ENCODE results near the gene RNF13.
"Not testable (repeated sequence)": the region's sequence is repeated elsewhere in the genome, so short reads cannot be mapped to it uniquely, and the experiment has no call there.

Gene RNF13

GRCh38 chr3:149895769-149896168 lies 82.8 kb downstream of the RNF13 start:
- no peak for DNase-seq (ENCODE audit: low read depth in 2 of 2)

GRCh38 chr3:149898771-149899170 lies 85.8 kb downstream of the RNF13 start:
- peak; percentile 19 to 23 for DNase-seq (ENCODE audit: low read depth in 2 of 2)

- no peak for DNase-seq (ENCODE audit: low read depth in 2 of 2)
Measured at GRCh38 chr3:149900322-149900721, 87.3 kb downstream of the RNF13 start.

- DNase-seq (ENCODE audit: low read depth in 2 of 2) = no peak
Measured at GRCh38 chr3:149901770-149902169, 88.8 kb downstream of the RNF13 start.

- no peak for DNase-seq (ENCODE audit: low read depth in 2 of 2)
Measured at GRCh38 chr3:149902498-149903139, 89.6 kb downstream of the RNF13 start.

- no peak for DNase-seq (ENCODE audit: low read depth in 2 of 2)
Measured at GRCh38 chr3:149906036-149906435, 93.0 kb downstream of the RNF13 start.

- no peak for DNase-seq (ENCODE audit: low read depth in 2 of 2)
Measured at GRCh38 chr3:149908424-149908957, 95.5 kb downstream of the RNF13 start.

GRCh38 chr3:149909923-149910322 lies 96.9 kb downstream of the RNF13 start:
- no peak for DNase-seq (ENCODE audit: low read depth in 2 of 2)

GRCh38 chr3:149917124-149917667 lies 104.2 kb downstream of the RNF13 start:
- no peak for DNase-seq (ENCODE audit: low read depth in 2 of 2)

GRCh38 chr3:149919509-149919908 lies 106.5 kb downstream of the RNF13 start:
- DNase-seq (ENCODE audit: low read depth in 2 of 2) = no peak

GRCh38 chr3:149920119-149920518 lies 107.1 kb downstream of the RNF13 start:
- DNase-seq (ENCODE audit: low read depth in 2 of 2) = no peak

GRCh38 chr3:149933008-149933407 lies 120.0 kb downstream of the RNF13 start:
- no peak for DNase-seq (ENCODE audit: low read depth in 2 of 2)

GRCh38 chr3:149933858-149934257 lies 120.8 kb downstream of the RNF13 start:
- no peak for DNase-seq (ENCODE audit: low read depth in 2 of 2)

- DNase-seq (ENCODE audit: low read depth in 2 of 2) = peak; percentile 46 to 52
Measured at GRCh38 chr3:149934524-149934923, 121.5 kb downstream of the RNF13 start.

GRCh38 chr3:149936812-149937230 lies 123.8 kb downstream of the RNF13 start:
- DNase-seq (ENCODE audit: low read depth in 2 of 2) = no peak

GRCh38 chr3:149938392-149939055 lies 125.5 kb downstream of the RNF13 start:
- DNase-seq (ENCODE audit: low read depth in 2 of 2) = not testable (repeated sequence)

GRCh38 chr3:149941186-149941585 lies 128.2 kb downstream of the RNF13 start:
- no peak for DNase-seq (ENCODE audit: low read depth in 2 of 2)

- DNase-seq (ENCODE audit: low read depth in 2 of 2) = no peak
Measured at GRCh38 chr3:149941946-149942345, 128.9 kb downstream of the RNF13 start.

- DNase-seq (ENCODE audit: low read depth in 2 of 2) = no peak
Measured at GRCh38 chr3:149942409-149942808, 129.4 kb downstream of the RNF13 start.

GRCh38 chr3:149943966-149944365 lies 131.0 kb downstream of the RNF13 start:
- not testable (repeated sequence) for DNase-seq (ENCODE audit: low read depth in 2 of 2)

GRCh38 chr3:149947231-149947630 lies 134.2 kb downstream of the RNF13 start:
- DNase-seq (ENCODE audit: low read depth in 2 of 2) = no peak

- no peak for DNase-seq (ENCODE audit: low read depth in 2 of 2)
Measured at GRCh38 chr3:149949181-149949580, 136.2 kb downstream of the RNF13 start.

GRCh38 chr3:149954812-149955211 lies 141.8 kb downstream of the RNF13 start:
- no peak for DNase-seq (ENCODE audit: low read depth in 2 of 2)

Measured in fibroblast of skin of left biceps (primary cell).